ENCODE results near the gene IL2.

- TF ChIP-seq POLR2AphosphoS5 (IDR thresholded peaks at IDR 0.05; ENCODE audit: insufficient read depth, low read depth, low read length) (no peak), CTCF (IDR thresholded peaks at IDR 0.05; ENCODE audit: extremely low read depth in 1 of 2, insufficient read depth in 1 of 2, low read depth in 1 of 2, low read length in 2 of 2) (no peak), EZH2 (IDR thresholded peaks at IDR 0.05; ENCODE audit: borderline replicate concordance, low read depth, low read length, severe bottlenecking) (no peak), MYC (IDR thresholded peaks at IDR 0.05; ENCODE audit: low read depth, low read length) (no peak), MAX (IDR thresholded peaks at IDR 0.05; ENCODE audit: insufficient read depth, insufficient read length) (no peak), POLR2A (IDR thresholded peaks at IDR 0.05; ENCODE audit: low read depth, low read length) (no peak), GATA2 (IDR thresholded peaks at IDR 0.05; ENCODE audit: insufficient read depth, insufficient read length, low read depth, low read length) (no peak)
Observed at GRCh38 chr4:122480655-122481487, 24.3 kb upstream of the IL2 start.
